HFFc6 (cell line): ENCODE measurements around the gene SHISAL2A. TPM values are rescaled to one million over a fixed set of nuclear protein-coding genes. Genes with fewer than 3 reads are reported as not detected.

Experiments
- DNase-seq: peaks from one replicate; pipeline ENCODE4 v3.0.0-alpha.2; 2018
- H3K27ac Mint-ChIP-seq: 2 replicates; pipeline ENCODE4 v1.8.0; 2020; ENCODE audit warnings: mild to moderate bottlenecking, mixed read lengths
- H3K27me3 Mint-ChIP-seq: 2 replicates; pipeline ENCODE4 v1.8.0; 2021; ENCODE audit warnings: mild to moderate bottlenecking, moderate library complexity, mixed read lengths; ENCODE audit not compliant: insufficient read depth
- H3K36me3 Mint-ChIP-seq: 2 replicates; pipeline ENCODE4 v1.8.0; 2021; ENCODE audit warnings: low read depth, mixed read lengths
- H3K4me1 Mint-ChIP-seq: 2 replicates; pipeline ENCODE4 v1.8.0; 2020; ENCODE audit warnings: low read depth, mixed read lengths
- H3K4me3 Mint-ChIP-seq: 2 replicates; pipeline ENCODE4 v1.8.0; 2020; ENCODE audit warnings: mild to moderate bottlenecking, moderate library complexity, mixed read lengths
- H3K9me3 Mint-ChIP-seq: 2 replicates; pipeline ENCODE4 v1.8.0; 2020; ENCODE audit warnings: mild to moderate bottlenecking, mixed read lengths
- CTCF ChIP-seq: fragments of 200-600 bp; sonication (generic); IDR thresholded peaks from 2 replicates; pipeline ENCODE4 v1.5.0; 2021; ENCODE audit warnings: antibody characterized with exemption, mild to moderate bottlenecking
- long read RNA-seq: library from polyadenylated mRNA; unstranded; transcript quantifications from one replicate; pipeline ENCODE4 v2.0.0, GENCODE V29; 2019
- total RNA-seq, 6 experiments: library from RNA; stranded (reverse); fragmentation: NEBNext Ultra II Directional; extraction: Animal tissue kit (Norgen Biotek cat#: 25700); gene quantifications; 2 replicates in 1 of 6; 3 replicates in 5 of 6; pipeline ENCODE4 v1.2.3, GENCODE V29; 2021

SHISAL2A gene
- total RNA-seq: not detected
- long read RNA-seq: 0 reads

GRCh38 chr1:52632732-52633290 lies at the start of gene SHISAL2A:
Gene SHISAL2A (plus strand): TSS chr1:52633168. CDS start chr1:52633494, 326 bp downstream.
- no peak for DNase-seq
- Mint-ChIP-seq H3K36me3 (no peaks in the 10 kb centered on the region), H3K9me3 (no peaks in the 10 kb centered on the region), H3K4me3 (peak within 1 kb of the TSS; percentile 22; the same call in 1 of the 2 replicates), H3K27ac (no peak within 1 kb of the TSS), H3K27me3 (peaks cover 39% of the 10 kb centered on the region), H3K4me1 (peaks cover 19% of the 10 kb centered on the region)
- no peak for TF ChIP-seq CTCF

DNA sequence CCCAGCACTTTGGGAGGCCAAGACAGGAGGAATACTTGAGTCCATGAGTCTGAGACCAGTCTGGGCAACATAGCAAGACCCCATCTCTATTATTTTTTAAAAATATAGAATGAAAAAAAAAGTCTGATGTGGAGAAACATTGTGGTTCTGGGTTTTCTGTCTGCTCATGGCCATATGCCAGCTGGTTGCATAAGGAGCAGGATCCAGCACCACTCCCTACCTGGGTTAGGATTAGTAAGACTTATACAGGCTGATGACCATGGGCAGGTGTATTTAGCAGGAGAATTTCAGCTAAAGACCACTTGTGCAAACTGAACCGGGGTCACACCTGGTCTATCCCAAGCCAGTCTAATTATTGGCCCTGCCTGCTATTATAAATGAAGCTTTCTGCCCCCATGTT lies 47.5 kb upstream of the SHISAL2A start:
- Mint-ChIP-seq H3K4me1 (no peaks in the 10 kb centered on the region), H3K9me3 (no peaks in the 10 kb centered on the region), H3K36me3 (no peaks in the 10 kb centered on the region), H3K4me3 (no peak overlapping the region), H3K27ac (no peak overlapping the region), H3K27me3 (peaks cover 25% of the 10 kb centered on the region)
- no peak for DNase-seq
- no peak for TF ChIP-seq CTCF

GRCh38 chr1:52588027-52588426 lies 44.9 kb upstream of the SHISAL2A start:
- H3K4me1 Mint-ChIP-seq: no peaks in the 10 kb centered on the region
- H3K36me3 Mint-ChIP-seq: no peaks in the 10 kb centered on the region
- no peak for TF ChIP-seq CTCF
- no peak overlapping the region for H3K4me3 Mint-ChIP-seq
- no peaks in the 10 kb centered on the region for H3K9me3 Mint-ChIP-seq
- H3K27me3 Mint-ChIP-seq: peaks cover 16% of the 10 kb centered on the region
- no peak overlapping the region for H3K27ac Mint-ChIP-seq
- no peak for DNase-seq

DNA sequence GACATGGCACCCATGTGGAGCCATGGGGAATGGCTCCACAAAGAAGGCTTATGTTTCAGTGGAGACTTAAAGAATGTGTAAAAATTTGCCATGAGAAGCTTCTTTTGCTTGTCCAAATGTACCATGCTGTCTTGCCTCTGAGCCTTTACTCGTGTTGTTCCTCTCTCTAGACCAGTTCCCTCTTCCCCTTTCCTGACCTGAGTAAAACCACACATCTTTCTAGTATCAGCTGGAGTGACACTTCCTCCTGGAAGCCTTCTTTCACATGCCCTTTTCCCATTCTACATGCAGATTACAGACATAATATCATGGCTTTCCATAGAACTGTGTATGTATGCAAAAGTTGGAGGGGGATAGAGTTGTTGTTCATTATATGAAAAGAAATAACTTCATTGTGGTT lies 44.4 kb upstream of the SHISAL2A start:
- H3K4me3 Mint-ChIP-seq: no peak overlapping the region
- no peaks in the 10 kb centered on the region for H3K9me3 Mint-ChIP-seq
- no peak for TF ChIP-seq CTCF
- H3K27me3 Mint-ChIP-seq: peaks cover 16% of the 10 kb centered on the region
- no peaks in the 10 kb centered on the region for H3K4me1 Mint-ChIP-seq
- H3K36me3 Mint-ChIP-seq: no peaks in the 10 kb centered on the region
- no peak for DNase-seq
- H3K27ac Mint-ChIP-seq: no peak overlapping the region

- H3K27ac Mint-ChIP-seq: no peak overlapping the region
- H3K4me3 Mint-ChIP-seq: no peak overlapping the region
These were observed 42.7 kb upstream of the SHISAL2A start for GRCh38 chr1:52590266-52590665.

More at GRCh38 chr1:52590266-52590665, 42.7 kb upstream of the SHISAL2A start:
- Mint-ChIP-seq H3K27me3 (peaks cover 21% of the 10 kb centered on the region), H3K9me3 (no peaks in the 10 kb centered on the region), H3K36me3 (no peaks in the 10 kb centered on the region), H3K4me1 (no peaks in the 10 kb centered on the region)
- no peak for TF ChIP-seq CTCF
- DNase-seq: no peak
